Adrenal gland (tissue), 12 donors: ENCODE results near the gene LILRB1. TPM values are rescaled to one million over a fixed set of nuclear protein-coding genes. Genes with fewer than 3 reads are reported as not detected.
"Not testable (repeated sequence)": the region's sequence is repeated elsewhere in the genome, so short reads cannot be mapped to it uniquely, and the experiment has no call there.

Source experiments
- DNase-seq, 7 donors: peaks; one replicate each; pipeline ENCODE4 v3.0.0-alpha.2; 2019 to 2020
- H3K27ac ChIP-seq, 5 donors: fragments of 200-600 bp; sonication (generic) in 4 of 5; 1 replicate in 3 of 5; 2 replicates in 2 of 5; pipeline versions ENCODE4 v1.5.1 to v1.8.0; 2016 to 2020; ENCODE audit warnings: mild to moderate bottlenecking in 1 of 5
- H3K27me3 ChIP-seq: fragments of 200-600 bp; 2 replicates; pipeline ENCODE4 v1.8.0; 2021
- H3K36me3 ChIP-seq, 2 donors: fragments of 200-600 bp; replicated peaks in 1 of 2; 1 replicate in 1 of 2; 2 replicates in 1 of 2; pipeline versions ENCODE4 v1.5.1 to v1.8.0; 2018 to 2022
- H3K4me1 ChIP-seq, 2 donors: fragments of 200-600 bp; replicated peaks in 1 of 2; 1 replicate in 1 of 2; 2 replicates in 1 of 2; pipeline versions ENCODE4 v1.5.1 to v1.8.0; 2018 to 2021
- H3K4me3 ChIP-seq, 4 donors: fragments of 200-600 bp; sonication (generic) in 3 of 4; one replicate each; pipeline ENCODE4 v1.5.1; 2016 to 2018
- H3K9me3 ChIP-seq, 3 donors: fragments of 200-600 bp; sonication (generic) in 1 of 3; replicated peaks in 1 of 3; 1 replicate in 2 of 3; 2 replicates in 1 of 3; pipeline versions ENCODE4 v1.5.1 to v1.8.0; 2016 to 2021
- POLR2A ChIP-seq, 2 donors: fragments of 450-650 bp; IDR thresholded peaks; one replicate each; pipeline ENCODE4 v1.6.1; 2017; ENCODE audit warnings: antibody characterized with exemption in 2 of 2, mild to moderate bottlenecking in 2 of 2, moderate library complexity in 1 of 2
- WGBS, 4 donors: extraction: QIAGEN DNeasy Blood & Tissue Kit in 2 of 4; methylation state at CpG; one replicate each; pipeline versions ENCODE4 v1.1.5 to v1.1.7; 2013 to 2017; 5-methylcytosine and 5-hydroxymethylcytosine counted together
- intact Hi-C, 2 donors: fragments of 100-400 bp; cut with DNase I; formaldehyde crosslinking; loops; one replicate each; pipeline versions ENCODE4 v1.14.1 to v1.15.0; 2022 to 2023
- polyA plus RNA-seq, 3 donors: library from polyadenylated mRNA; stranded (reverse); fragments of 200-250 nt in 2 of 3; fragments of 350-450 nt in 1 of 3; fragmentation: Illumina TruSeq in 1 of 3; extraction: RNeasy Lipid Tissue Mini Kit (QIAGEN cat#74804) in 1 of 3; gene quantifications; one replicate each; pipeline ENCODE4 v1.2.3, GENCODE V29; 2013 to 2014
- total RNA-seq, 9 donors: library from RNA; depleted of rRNA in 4 of 9; stranded (reverse); fragments of >200 nt in 4 of 9; fragments of 120-200 nt in 1 of 9; fragmentation: NEBNext Ultra II Directional in 1 of 9; extraction: Animal tissue kit (Norgen Biotek cat#: 25700) in 1 of 9; gene quantifications; one replicate each; pipeline versions ENCODE4 v1.1.0 to v1.2.4, GENCODE V29; 2013 to 2023
- TF ChIP-seq, protein P1 (sequence below), 6 experiments: fragments of 450-650 bp in 4 of 6; fragments of 200-600 bp in 2 of 6; sonication (generic) in 1 of 6; IDR thresholded peaks; 1 replicate in 5 of 6; 2 replicates in 1 of 6; pipeline versions ENCODE4 v1.5.1 to v1.8.0; 2016 to 2021; ENCODE audit warnings: antibody characterized with exemption in 6 of 6, mild to moderate bottlenecking in 2 of 6, moderate library complexity in 1 of 6
- donor health status: healthy with polysubstance abuse.
- donor health status: Bipolar disorder and iron deficiency.
- donor health status: DM: yes; HTN: yes; CAD: no.
- donor health status: DM: no; HTN: no; CAD: no.
- donor health status: DM: no; HTN: no; CAD: no.
- donor health status: DM: yes; HTN: yes; CAD: no.

LILRB1 gene
- total and polyA plus RNA-seq, 12 donors: 0.36 to 20.2 (median 7.9) TPM

DNA sequence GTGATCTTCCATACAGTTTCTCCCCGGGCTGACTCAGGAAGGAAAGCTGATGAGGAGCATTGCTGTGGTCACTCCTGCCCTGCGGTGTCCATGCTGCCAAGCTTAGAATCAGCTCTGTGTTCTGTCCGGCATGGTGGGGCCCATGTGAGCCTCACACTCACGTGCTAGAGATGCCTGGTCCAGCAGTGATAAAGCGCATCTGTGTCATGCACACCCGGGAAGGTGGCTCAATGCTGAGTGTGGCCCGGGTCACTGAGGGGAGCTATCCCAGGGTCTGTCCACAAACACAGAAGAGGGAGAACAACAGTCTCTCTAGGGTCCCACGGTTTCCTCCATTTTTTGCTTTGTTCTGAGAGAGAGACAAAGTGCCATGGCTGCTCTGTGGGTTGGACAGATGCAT is 3.5 kb upstream of the LILRB1 start:
- H3K27me3 ChIP-seq: no peaks in the 10 kb centered on the region
- H3K4me1 ChIP-seq: no peaks in the 10 kb centered on the region
- H3K27ac ChIP-seq: no peak overlapping the region
- no peak overlapping the region for H3K4me3 ChIP-seq
- 78 to 83% (median 82%) methylated on average over 8 of the region's 8 CpGs for WGBS, 4 donors
- no peaks in the 10 kb centered on the region for H3K36me3 ChIP-seq
- no peak for DNase-seq
- intact Hi-C loops: no loop called here
- TF ChIP-seq POLR2A (IDR thresholded peaks at IDR 0.05): no peak
- TF ChIP-seq, protein P1, sequence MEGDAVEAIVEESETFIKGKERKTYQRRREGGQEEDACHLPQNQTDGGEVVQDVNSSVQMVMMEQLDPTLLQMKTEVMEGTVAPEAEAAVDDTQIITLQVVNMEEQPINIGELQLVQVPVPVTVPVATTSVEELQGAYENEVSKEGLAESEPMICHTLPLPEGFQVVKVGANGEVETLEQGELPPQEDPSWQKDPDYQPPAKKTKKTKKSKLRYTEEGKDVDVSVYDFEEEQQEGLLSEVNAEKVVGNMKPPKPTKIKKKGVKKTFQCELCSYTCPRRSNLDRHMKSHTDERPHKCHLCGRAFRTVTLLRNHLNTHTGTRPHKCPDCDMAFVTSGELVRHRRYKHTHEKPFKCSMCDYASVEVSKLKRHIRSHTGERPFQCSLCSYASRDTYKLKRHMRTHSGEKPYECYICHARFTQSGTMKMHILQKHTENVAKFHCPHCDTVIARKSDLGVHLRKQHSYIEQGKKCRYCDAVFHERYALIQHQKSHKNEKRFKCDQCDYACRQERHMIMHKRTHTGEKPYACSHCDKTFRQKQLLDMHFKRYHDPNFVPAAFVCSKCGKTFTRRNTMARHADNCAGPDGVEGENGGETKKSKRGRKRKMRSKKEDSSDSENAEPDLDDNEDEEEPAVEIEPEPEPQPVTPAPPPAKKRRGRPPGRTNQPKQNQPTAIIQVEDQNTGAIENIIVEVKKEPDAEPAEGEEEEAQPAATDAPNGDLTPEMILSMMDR (IDR thresholded peaks at IDR 0.05): no peak
- H3K9me3 ChIP-seq: no peaks in the 10 kb centered on the region

DNA sequence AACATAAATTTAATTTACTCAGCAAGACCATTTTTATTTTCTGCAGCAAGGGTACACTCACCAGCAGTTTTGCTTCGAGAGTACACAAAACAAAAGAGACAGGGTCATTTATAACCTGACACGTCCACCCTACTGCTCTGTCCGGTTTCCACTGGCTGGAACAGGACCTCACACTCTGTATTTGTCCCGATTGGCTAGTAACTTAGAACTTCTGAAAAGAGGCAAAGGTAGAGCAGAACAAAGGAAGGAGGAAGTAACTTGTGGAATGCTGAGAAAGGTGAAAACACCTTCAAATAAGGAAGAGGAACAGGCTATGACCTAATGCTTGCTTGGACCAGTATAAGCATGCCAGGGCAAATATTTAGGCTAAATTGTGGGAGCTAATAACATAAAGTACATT is 2.4 kb upstream of the LILRB1 start:
- H3K27ac ChIP-seq, H3K36me3 ChIP-seq, H3K27me3 ChIP-seq, intact Hi-C loops, H3K4me3 ChIP-seq, DNase-seq, H3K4me1 ChIP-seq, H3K9me3 ChIP-seq: not testable (repeated sequence)
- 29 to 54% (median 35%) methylated on average over 4 of the region's 4 CpGs for WGBS, 4 donors

GRCh38 chr19:54630782-54631181 is 498 bp downstream of the LILRB1 start:
- Histone ChIP-seq H3K36me3 (no peaks in the 10 kb centered on the region), H3K27me3 (peaks cover 2% of the 10 kb centered on the region), H3K9me3 (no peaks in the 10 kb centered on the region), H3K27ac (peak overlapping the region in 1 of 5 donors; percentile 40), H3K4me3 (peak overlapping the region in 1 of 4 donors; percentile 32), H3K4me1 (no peaks in the 10 kb centered on the region)
- WGBS, 4 donors: 0 to 51% (median 32%) methylated on average over 1 to 6 of the region's 6 CpGs
- intact Hi-C loops: no loop called here
- no peak for DNase-seq
- TF ChIP-seq, protein P1 (IDR thresholded peaks at IDR 0.05): no peak
- TF ChIP-seq POLR2A (IDR thresholded peaks at IDR 0.05): no peak

DNA sequence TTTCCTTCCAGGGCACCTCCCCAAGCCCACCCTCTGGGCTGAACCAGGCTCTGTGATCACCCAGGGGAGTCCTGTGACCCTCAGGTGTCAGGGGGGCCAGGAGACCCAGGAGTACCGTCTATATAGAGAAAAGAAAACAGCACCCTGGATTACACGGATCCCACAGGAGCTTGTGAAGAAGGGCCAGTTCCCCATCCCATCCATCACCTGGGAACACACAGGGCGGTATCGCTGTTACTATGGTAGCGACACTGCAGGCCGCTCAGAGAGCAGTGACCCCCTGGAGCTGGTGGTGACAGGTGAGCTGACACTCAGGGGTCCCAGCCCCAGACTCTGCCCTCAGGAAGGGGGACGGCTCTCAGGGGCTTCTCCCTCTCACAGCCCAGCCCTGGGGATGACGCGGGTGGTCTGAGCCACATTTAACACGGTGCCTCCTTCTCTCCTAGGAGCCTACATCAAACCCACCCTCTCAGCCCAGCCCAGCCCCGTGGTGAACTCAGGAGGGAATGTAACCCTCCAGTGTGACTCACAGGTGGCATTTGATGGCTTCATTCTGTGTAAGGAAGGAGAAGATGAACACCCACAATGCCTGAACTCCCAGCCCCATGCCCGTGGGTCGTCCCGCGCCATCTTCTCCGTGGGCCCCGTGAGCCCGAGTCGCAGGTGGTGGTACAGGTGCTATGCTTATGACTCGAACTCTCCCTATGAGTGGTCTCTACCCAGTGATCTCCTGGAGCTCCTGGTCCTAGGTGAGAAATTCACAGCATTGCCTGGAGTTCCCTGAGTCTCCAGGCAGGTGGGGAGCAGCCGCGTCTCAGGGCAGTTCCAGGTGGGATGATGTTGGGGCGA is 1.4 kb downstream of the LILRB1 start:
- H3K27me3 ChIP-seq, H3K4me3 ChIP-seq, DNase-seq: not testable (repeated sequence)

GRCh38 chr19:54632517-54632916 is 2.2 kb downstream of the LILRB1 start:
- H3K4me1 ChIP-seq, intact Hi-C loops, H3K9me3 ChIP-seq, H3K27me3 ChIP-seq, H3K36me3 ChIP-seq, H3K4me3 ChIP-seq, DNase-seq, H3K27ac ChIP-seq: not testable (repeated sequence)
- 67 to 79% (median 74%) methylated on average over 4 to 16 of the region's 16 CpGs for WGBS, 4 donors

More for the DNA sequence above, 1.4 kb downstream of the LILRB1 start:
- intact Hi-C loops, H3K9me3 ChIP-seq, H3K27ac ChIP-seq, H3K4me1 ChIP-seq, H3K36me3 ChIP-seq: not testable (repeated sequence)
- 61 to 72% (median 67%) methylated on average over 10 to 23 of the region's 23 CpGs for WGBS, 4 donors

DNA sequence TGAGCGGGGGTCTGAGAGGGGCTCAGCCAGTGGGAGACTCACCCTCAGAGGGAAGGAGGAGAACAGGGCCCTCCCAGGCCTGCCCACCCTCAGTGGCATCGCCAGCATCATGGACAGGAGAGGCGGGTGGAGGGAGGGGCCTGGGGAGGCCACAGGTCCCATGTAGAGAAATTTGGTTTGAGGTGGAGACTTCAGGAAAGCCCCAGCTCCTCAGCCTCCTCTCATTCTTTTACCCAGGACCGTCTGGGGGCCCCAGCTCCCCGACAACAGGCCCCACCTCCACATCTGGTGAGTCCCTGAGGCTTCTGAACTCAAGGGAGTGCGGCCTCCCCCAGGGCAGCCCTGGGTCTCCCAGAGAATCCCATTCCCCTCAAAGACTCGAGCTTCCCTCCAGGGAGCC is 3.1 kb downstream of the LILRB1 start:
- no peaks in the 10 kb centered on the region for H3K4me1 ChIP-seq
- no peak for TF ChIP-seq POLR2A (IDR thresholded peaks at IDR 0.05)
- TF ChIP-seq, protein P1 (IDR thresholded peaks at IDR 0.05): no peak
- peaks cover 2% of the 10 kb centered on the region for H3K27me3 ChIP-seq
- intact Hi-C loops: no loop called here
- no peaks in the 10 kb centered on the region for H3K9me3 ChIP-seq
- H3K4me3 ChIP-seq: no peak overlapping the region
- H3K36me3 ChIP-seq: no peaks in the 10 kb centered on the region
- no peak overlapping the region for H3K27ac ChIP-seq
- WGBS, 4 donors: 60 to 66% (median 64%) methylated on average over 6 to 7 of the region's 7 CpGs; no CpG with 5 or more reads in 1 of the 4 donors
- no peak for DNase-seq

GRCh38 chr19:54636081-54636480 is 5.8 kb downstream of the LILRB1 start:
- H3K27me3 ChIP-seq, H3K9me3 ChIP-seq, H3K4me3 ChIP-seq, DNase-seq, H3K36me3 ChIP-seq, H3K4me1 ChIP-seq, intact Hi-C loops, H3K27ac ChIP-seq: not testable (repeated sequence)
- 15 to 52% (median 26%) methylated on average over 11 to 12 of the region's 12 CpGs for WGBS, 4 donors
